ENCODE results near the gene GRIK2.

- TF ChIP-seq CTCF (IDR thresholded peaks at IDR 0.05), result no peak
- TF ChIP-seq EP300 (IDR thresholded peaks at IDR 0.05), result no peak
Measured at GRCh38 chr6:101486124-101486523, 92.6 kb downstream of the GRIK2 start.

Measured in ovary (tissue), 3 donors.